ENCODE results near the gene TUB. TPM values are rescaled to one million over a fixed set of nuclear protein-coding genes. Genes with fewer than 3 reads are reported as not detected.

TUB gene
- under 1 TPM; 0.67 to 0.69 TPM for total RNA-seq

GRCh38 chr11:8080674-8081590 is at the start of gene TUB:
TSS of gene TUB (plus strand) at chr11:8081211. CDS start at chr11:8081511, 300 bp downstream.
- peak; percentile 9 for DNase-seq
- CTCF ChIA-PET: interaction anchor here (0.7 to 3.4 kb wide), 4 partner anchors 10 to 74 kb away, joined by 3 to 15 read pairs (median 3); no protein-coding TSS in a partner anchor
- Mint-ChIP-seq H3K9me3 (no peaks in the 10 kb centered on the region), H3K27me3 (ENCODE audit: low read depth) (peaks cover 49% of the 10 kb centered on the region), H3K4me1 (ENCODE audit: low read depth) (no peaks in the 10 kb centered on the region), H3K4me3 (peak within 1 kb of the TSS; percentile 59), H3K27ac (no peak within 1 kb of the TSS), H3K36me3 (ENCODE audit: low read depth) (no peaks in the 10 kb centered on the region)
- intact Hi-C loops (cut with micrococcal nuclease): no loop called here

GRCh38 chr11:8031248-8032115 is 49.5 kb upstream of the TUB start:
- intact Hi-C loops (cut with micrococcal nuclease): loop anchor here (2.0 kb wide), 1 partner anchor 25 kb away; no protein-coding TSS in a partner anchor
- Mint-ChIP-seq H3K9me3 (no peaks in the 10 kb centered on the region), H3K27me3 (ENCODE audit: low read depth) (peaks cover 27% of the 10 kb centered on the region), H3K36me3 (ENCODE audit: low read depth) (no peaks in the 10 kb centered on the region), H3K27ac (no peak overlapping the region), H3K4me1 (ENCODE audit: low read depth) (peaks cover 4% of the 10 kb centered on the region), H3K4me3 (no peak overlapping the region)
- DNase-seq: no peak
- CTCF ChIA-PET: interaction anchor here (0.7 to 0.8 kb wide), 2 partner anchors 9 to 19 kb away, joined by 3 to 4 read pairs; no protein-coding TSS in a partner anchor

GRCh38 chr11:8032122-8032521 is 48.9 kb upstream of the TUB start:
- CTCF ChIA-PET: interaction anchor here (0.7 to 3.5 kb wide), 3 partner anchors 18 to 40 kb away, joined by 3 to 29 read pairs (median 10); no protein-coding TSS in a partner anchor
- Mint-ChIP-seq H3K36me3 (ENCODE audit: low read depth) (no peaks in the 10 kb centered on the region), H3K9me3 (no peaks in the 10 kb centered on the region), H3K4me3 (no peak overlapping the region), H3K27me3 (ENCODE audit: low read depth) (peaks cover 30% of the 10 kb centered on the region), H3K4me1 (ENCODE audit: low read depth) (peaks cover 4% of the 10 kb centered on the region), H3K27ac (no peak overlapping the region)
- intact Hi-C loops (cut with micrococcal nuclease): loop anchor here (2.0 kb wide), 1 partner anchor 25 kb away; no protein-coding TSS in a partner anchor
- no peak for DNase-seq

GRCh38 chr11:8032576-8033304 is 48.3 kb upstream of the TUB start:
- no peak for DNase-seq
- no peaks in the 10 kb centered on the region for H3K36me3 Mint-ChIP-seq (ENCODE audit: low read depth)
- H3K4me1 Mint-ChIP-seq (ENCODE audit: low read depth): peaks cover 4% of the 10 kb centered on the region
- H3K27ac Mint-ChIP-seq: no peak overlapping the region
- no peaks in the 10 kb centered on the region for H3K9me3 Mint-ChIP-seq
- intact Hi-C loops (cut with micrococcal nuclease): loop anchor here (1.0 to 2.0 kb wide), 4 partner anchors 26 to 67 kb away; no protein-coding TSS in a partner anchor
- H3K27me3 Mint-ChIP-seq (ENCODE audit: low read depth): peaks cover 30% of the 10 kb centered on the region
- CTCF ChIA-PET: interaction anchor here (0.6 to 6.3 kb wide), 27 partner anchors 9 to 534 kb away, joined by 3 to 92 read pairs (median 4); partner anchors contain the start of gene EIF3F
- no peak overlapping the region for H3K4me3 Mint-ChIP-seq

GRCh38 chr11:8033305-8034105 is 47.5 kb upstream of the TUB start:
- Mint-ChIP-seq H3K36me3 (ENCODE audit: low read depth) (no peaks in the 10 kb centered on the region), H3K27me3 (ENCODE audit: low read depth) (peaks cover 30% of the 10 kb centered on the region), H3K4me3 (no peak overlapping the region), H3K9me3 (no peaks in the 10 kb centered on the region), H3K4me1 (ENCODE audit: low read depth) (peaks cover 4% of the 10 kb centered on the region), H3K27ac (no peak overlapping the region)
- intact Hi-C loops (cut with micrococcal nuclease): loop anchor here (1.0 to 2.0 kb wide), 4 partner anchors 27 to 66 kb away; no protein-coding TSS in a partner anchor
- peak; percentile 62 for DNase-seq
- CTCF ChIA-PET: interaction anchor here (0.6 to 6.3 kb wide), 29 partner anchors 9 to 1211 kb away, joined by 3 to 92 read pairs (median 4); partner anchors contain the start of gene EIF3F

- Mint-ChIP-seq H3K4me3 (no peak overlapping the region), H3K36me3 (ENCODE audit: low read depth) (no peaks in the 10 kb centered on the region), H3K27ac (no peak overlapping the region), H3K27me3 (ENCODE audit: low read depth) (peaks cover 28% of the 10 kb centered on the region), H3K9me3 (no peaks in the 10 kb centered on the region), H3K4me1 (ENCODE audit: low read depth) (peaks cover 4% of the 10 kb centered on the region)
- no peak for DNase-seq
- intact Hi-C loops (cut with micrococcal nuclease): no loop called here
- CTCF ChIA-PET: interaction anchor here (0.6 to 6.3 kb wide), 19 partner anchors 9 to 1212 kb away, joined by 3 to 92 read pairs (median 4); partner anchors contain the start of gene EIF3F
Measured at GRCh38 chr11:8034106-8034585, 46.9 kb upstream of the TUB start.

GRCh38 chr11:8034604-8035190 is 46.3 kb upstream of the TUB start:
- Mint-ChIP-seq H3K36me3 (ENCODE audit: low read depth) (no peaks in the 10 kb centered on the region), H3K27ac (no peak overlapping the region), H3K27me3 (ENCODE audit: low read depth) (peaks cover 29% of the 10 kb centered on the region), H3K9me3 (no peaks in the 10 kb centered on the region), H3K4me1 (ENCODE audit: low read depth) (peaks cover 4% of the 10 kb centered on the region), H3K4me3 (no peak overlapping the region)
- no peak for DNase-seq
- CTCF ChIA-PET: interaction anchor here (1.0 to 6.3 kb wide), 10 partner anchors 8 to 65 kb away, joined by 3 to 92 read pairs (median 4); no protein-coding TSS in a partner anchor
- intact Hi-C loops (cut with micrococcal nuclease): no loop called here

GRCh38 chr11:8035200-8035855 is 45.7 kb upstream of the TUB start:
- no peaks in the 10 kb centered on the region for H3K36me3 Mint-ChIP-seq (ENCODE audit: low read depth)
- H3K9me3 Mint-ChIP-seq: no peaks in the 10 kb centered on the region
- CTCF ChIA-PET: interaction anchor here (1.0 to 6.3 kb wide), 9 partner anchors 12 to 65 kb away, joined by 3 to 92 read pairs (median 4); no protein-coding TSS in a partner anchor
- no peak overlapping the region for H3K4me3 Mint-ChIP-seq
- H3K27ac Mint-ChIP-seq: no peak overlapping the region
- H3K27me3 Mint-ChIP-seq (ENCODE audit: low read depth): peaks cover 27% of the 10 kb centered on the region
- peaks cover 4% of the 10 kb centered on the region for H3K4me1 Mint-ChIP-seq (ENCODE audit: low read depth)
- intact Hi-C loops (cut with micrococcal nuclease): no loop called here
- DNase-seq: no peak

GRCh38 chr11:8036002-8036802 is 44.8 kb upstream of the TUB start:
- H3K27ac Mint-ChIP-seq: no peak overlapping the region
- H3K9me3 Mint-ChIP-seq: no peaks in the 10 kb centered on the region
- DNase-seq: no peak
- intact Hi-C loops (cut with micrococcal nuclease): no loop called here
- CTCF ChIA-PET: interaction anchor here (0.6 to 6.3 kb wide), 5 partner anchors 12 to 64 kb away, joined by 3 to 92 read pairs (median 7); no protein-coding TSS in a partner anchor
- peaks cover 21% of the 10 kb centered on the region for H3K27me3 Mint-ChIP-seq (ENCODE audit: low read depth)
- no peaks in the 10 kb centered on the region for H3K36me3 Mint-ChIP-seq (ENCODE audit: low read depth)
- H3K4me1 Mint-ChIP-seq (ENCODE audit: low read depth): peaks cover 4% of the 10 kb centered on the region
- H3K4me3 Mint-ChIP-seq: no peak overlapping the region
